Kidney epithelial cell (primary cell): ENCODE results near the gene AFTPH. TPM values are rescaled to one million over a fixed set of nuclear protein-coding genes. Genes with fewer than 3 reads are reported as not detected.

ENCODE experiments used
- DNase-seq: peaks from one replicate; pipeline ENCODE4 v3.0.0-alpha.2; 2010; ENCODE audit warnings: low read depth
- H3K27me3 ChIP-seq: 2 replicates; pipeline ENCODE4 v1.6.0; 2011; ENCODE audit warnings: low read length; ENCODE audit not compliant: control insufficient read depth, insufficient read depth
- H3K36me3 ChIP-seq: 2 replicates; pipeline ENCODE4 v1.5.1; 2011; ENCODE audit warnings: low read length; ENCODE audit not compliant: control insufficient read depth, insufficient read depth
- H3K4me3 ChIP-seq: 2 replicates; pipeline ENCODE4 v1.5.1; 2011; ENCODE audit warnings: low read depth, mild to moderate bottlenecking, control low read depth, low read length
- CTCF ChIP-seq: IDR thresholded peaks from 2 replicates; pipeline ENCODE4 v1.5.1; 2011; ENCODE audit warnings: mild to moderate bottlenecking, moderate library complexity, low read length, control low read depth, inconsistent platforms; ENCODE audit not compliant: insufficient read depth, poor library complexity, severe bottlenecking
- total RNA-seq: library from RNA; depleted of rRNA; stranded (reverse); fragments of >200 nt; gene quantifications from 2 replicates; pipeline ENCODE4 v1.2.3, GENCODE V29; 2015

AFTPH gene
- total RNA-seq, 1 donor from 2014 or later: 20.3 TPM

GRCh38 chr2:64635976-64636911 lies 112.1 kb downstream of the AFTPH start:
- no peak for TF ChIP-seq CTCF
- no peak for DNase-seq
- Histone ChIP-seq H3K36me3 (peaks cover 4% of the 10 kb centered on the region), H3K4me3 (no peak overlapping the region), H3K27me3 (no peaks in the 10 kb centered on the region)

- no peaks in the 10 kb centered on the region for H3K27me3 ChIP-seq
- TF ChIP-seq CTCF: no peak
- peaks cover 4% of the 10 kb centered on the region for H3K36me3 ChIP-seq
- H3K4me3 ChIP-seq: no peak overlapping the region
- DNase-seq: no peak
Measured at GRCh38 chr2:64637000-64637635, 113.0 kb downstream of the AFTPH start.

- Histone ChIP-seq H3K4me3 (no peak overlapping the region), H3K27me3 (no peaks in the 10 kb centered on the region), H3K36me3 (peaks cover 4% of the 10 kb centered on the region)
- DNase-seq: no peak
- no peak for TF ChIP-seq CTCF
Measured at GRCh38 chr2:64637931-64638330, 113.8 kb downstream of the AFTPH start.

GRCh38 chr2:64638502-64639120 lies 114.5 kb downstream of the AFTPH start:
- no peaks in the 10 kb centered on the region for H3K27me3 ChIP-seq
- no peak for DNase-seq
- H3K36me3 ChIP-seq: peaks cover 4% of the 10 kb centered on the region
- TF ChIP-seq CTCF: no peak
- H3K4me3 ChIP-seq: no peak overlapping the region

- Histone ChIP-seq H3K27me3 (no peaks in the 10 kb centered on the region), H3K4me3 (no peak overlapping the region), H3K36me3 (peaks cover 2% of the 10 kb centered on the region)
- no peak for DNase-seq
- no peak for TF ChIP-seq CTCF
Measured at GRCh38 chr2:64639691-64640090, 115.6 kb downstream of the AFTPH start.
